OCI-LY1 (cell line): ENCODE measurements around the gene CACNA1H.

ENCODE experiments used
- H2AFZ ChIP-seq: fragments of 200-600 bp; sonication (generic), shearing (Covaris generic); 2 replicates; pipeline ENCODE4 v1.6.0; 2014; ENCODE audit warnings: antibody characterized with exemption, mild to moderate bottlenecking, low read length
- H3F3A ChIP-seq: fragments of 200-600 bp; sonication (generic), shearing (Covaris generic); 2 replicates; pipeline ENCODE4 v1.6.0; 2014; ENCODE audit warnings: mild to moderate bottlenecking, antibody characterized with exemption, low read length, moderate library complexity; ENCODE audit not compliant: insufficient read depth
- H3K27ac ChIP-seq: fragments of 200-600 bp; sonication (generic); 2 replicates; pipeline ENCODE4 v1.5.1; 2014; ENCODE audit warnings: low read length, mixed run types, mild to moderate bottlenecking, low read depth; ENCODE audit not compliant: poor library complexity, severe bottlenecking
- H3K27me3 ChIP-seq: fragments of 200-600 bp; sonication (generic); 2 replicates; pipeline ENCODE4 v1.6.0; 2014; ENCODE audit warnings: antibody characterized with exemption, mild to moderate bottlenecking, low read length, moderate library complexity; ENCODE audit not compliant: insufficient read depth
- H3K36me3 ChIP-seq: fragments of 200-600 bp; sonication (generic); 2 replicates; pipeline ENCODE4 v1.6.1; 2014; ENCODE audit warnings: mild to moderate bottlenecking, antibody characterized with exemption, low read length, moderate library complexity, mixed read lengths; ENCODE audit not compliant: insufficient read depth
- H3K4me1 ChIP-seq: fragments of 200-600 bp; sonication (generic); 2 replicates; pipeline ENCODE4 v1.5.1; 2014; ENCODE audit warnings: mild to moderate bottlenecking, low read length, moderate library complexity; ENCODE audit not compliant: insufficient read depth, severe bottlenecking
- H3K4me2 ChIP-seq: fragments of 200-600 bp; sonication (generic), shearing (Covaris generic); 2 replicates; pipeline ENCODE4 v1.6.1; 2014; ENCODE audit warnings: low read length
- H3K4me3 ChIP-seq: fragments of 200-600 bp; sonication (generic); 2 replicates; pipeline ENCODE4 v1.5.1; 2014; ENCODE audit warnings: low read length, low read depth, mild to moderate bottlenecking, mixed read lengths; ENCODE audit not compliant: poor library complexity, severe bottlenecking
- H3K79me2 ChIP-seq: fragments of 200-600 bp; shearing (Covaris generic); 2 replicates; pipeline ENCODE4 v1.6.1; 2016; ENCODE audit warnings: mixed run types, low read length, mixed read lengths; ENCODE audit not compliant: insufficient read depth
- H3K9ac ChIP-seq: fragments of 200-600 bp; sonication (generic), shearing (Covaris generic); 2 replicates; pipeline ENCODE4 v1.6.1; 2014; ENCODE audit warnings: mild to moderate bottlenecking, low read length, mixed read lengths
- H3K9me2 ChIP-seq: fragments of 200-600 bp; sonication (generic), shearing (Covaris generic); 2 replicates; pipeline ENCODE4 v1.6.1; 2014; ENCODE audit warnings: low read depth, mild to moderate bottlenecking, low read length, mixed read lengths
- H3K9me3 ChIP-seq: fragments of 200-600 bp; shearing (Covaris generic); 2 replicates; pipeline ENCODE4 v1.6.1; 2014; ENCODE audit warnings: low read length, mixed read lengths
- H4K20me1 ChIP-seq: fragments of 200-600 bp; sonication (generic), shearing (Covaris generic); 2 replicates; pipeline ENCODE4 v1.6.0; 2016; ENCODE audit warnings: mild to moderate bottlenecking, low read length; ENCODE audit not compliant: insufficient read depth
- CTCF ChIP-seq: fragments of 200-600 bp; sonication (generic), shearing (Covaris generic); IDR thresholded peaks from 2 replicates; pipeline ENCODE4 v1.5.1; 2017; ENCODE audit warnings: mild to moderate bottlenecking, antibody characterized with exemption, low read length, moderate library complexity, mixed read lengths
- EZH2 ChIP-seq: fragments of 200-600 bp; sonication (generic), shearing (Covaris generic); IDR thresholded peaks from 2 replicates; pipeline ENCODE4 v1.8.0; 2017; ENCODE audit warnings: borderline replicate concordance, mixed run types, mild to moderate bottlenecking, antibody characterized with exemption, low read length, moderate library complexity, mixed read lengths

Gene CACNA1H

GRCh38 chr16:1154291-1154886, 1.5 kb downstream of the CACNA1H start:
- Histone ChIP-seq H3K36me3 (no peaks in the 10 kb centered on the region), H3F3A (no peaks in the 10 kb centered on the region), H4K20me1 (no peaks in the 10 kb centered on the region), H3K4me3 (no peak overlapping the region), H3K27ac (no peak overlapping the region), H2AFZ (no peak overlapping the region), H3K79me2 (no peaks in the 10 kb centered on the region), H3K9me3 (no peaks in the 10 kb centered on the region), H3K9ac (no peak overlapping the region), H3K4me2 (no peak overlapping the region), H3K4me1 (no peaks in the 10 kb centered on the region), H3K27me3 (no peaks in the 10 kb centered on the region; the same call in 1 of the 2 replicates), H3K9me2 (no peaks in the 10 kb centered on the region)
- TF ChIP-seq CTCF: no peak
- no peak for TF ChIP-seq EZH2

- Histone ChIP-seq H3K9me3 (no peaks in the 10 kb centered on the region), H3K9ac (no peak overlapping the region), H2AFZ (no peak overlapping the region), H4K20me1 (no peaks in the 10 kb centered on the region), H3F3A (no peaks in the 10 kb centered on the region), H3K36me3 (no peaks in the 10 kb centered on the region), H3K4me3 (no peak overlapping the region), H3K27me3 (no peaks in the 10 kb centered on the region; the same call in 1 of the 2 replicates), H3K79me2 (no peaks in the 10 kb centered on the region), H3K4me2 (no peak overlapping the region), H3K9me2 (no peaks in the 10 kb centered on the region), H3K4me1 (no peaks in the 10 kb centered on the region), H3K27ac (no peak overlapping the region)
- no peak for TF ChIP-seq EZH2
- TF ChIP-seq CTCF: no peak
Measured at GRCh38 chr16:1154887-1155331, 2.0 kb downstream of the CACNA1H start.

- Histone ChIP-seq H3K9me2 (no peaks in the 10 kb centered on the region), H3K4me2 (no peak overlapping the region), H3K9me3 (no peaks in the 10 kb centered on the region), H3F3A (no peaks in the 10 kb centered on the region), H3K9ac (no peak overlapping the region), H3K36me3 (no peaks in the 10 kb centered on the region), H4K20me1 (no peaks in the 10 kb centered on the region), H2AFZ (no peak overlapping the region), H3K27ac (no peak overlapping the region), H3K4me1 (no peaks in the 10 kb centered on the region), H3K4me3 (no peak overlapping the region), H3K27me3 (no peaks in the 10 kb centered on the region; the same call in 1 of the 2 replicates), H3K79me2 (no peaks in the 10 kb centered on the region)
- TF ChIP-seq CTCF (no peak), EZH2 (no peak)
Measured at GRCh38 chr16:1155353-1156054, 2.6 kb downstream of the CACNA1H start.
